GM23338 (cell line): Measurements from ENCODE around the gene MRPS10. TPM values are rescaled to one million over a fixed set of nuclear protein-coding genes. Genes with fewer than 3 reads are reported as not detected.
"Not testable (repeated sequence)": the region's sequence is repeated elsewhere in the genome, so short reads cannot be mapped to it uniquely, and the experiment has no call there.

Experiments
- ATAC-seq: fragments of 200-7000 bp; cut with Tn5 transposase; 3 replicates; pipeline ENCODE4 v1.9.1; 2020
- DNase-seq: peaks from one replicate; pipeline ENCODE4 v3.0.0-alpha.2; 2015; ENCODE audit warnings: low spot score
- H2AFZ ChIP-seq: fragments of 200-600 bp; sonication (generic); 2 replicates; pipeline ENCODE4 v1.8.0; 2016; ENCODE audit warnings: antibody characterized with exemption, mild to moderate bottlenecking, moderate library complexity
- H3F3A ChIP-seq: fragments of 200-600 bp; sonication (generic); replicated peaks from 2 replicates; pipeline ENCODE4 v1.8.0; 2017; ENCODE audit warnings: antibody characterized with exemption, mixed run types, low read depth
- H3K27ac ChIP-seq: fragments of 200-600 bp; sonication (generic); 2 replicates; pipeline ENCODE4 v1.6.1; 2016; ENCODE audit warnings: low read depth
- H3K27me3 ChIP-seq: fragments of 200-600 bp; sonication (generic); 2 replicates; pipeline ENCODE4 v1.8.0; 2016; ENCODE audit warnings: mild to moderate bottlenecking, mixed run types, moderate library complexity; ENCODE audit not compliant: insufficient read depth
- H3K36me3 ChIP-seq: fragments of 200-600 bp; sonication (generic); 2 replicates; pipeline ENCODE4 v1.8.0; 2016; ENCODE audit warnings: mild to moderate bottlenecking; ENCODE audit not compliant: insufficient read depth
- H3K4me1 ChIP-seq: fragments of 200-600 bp; sonication (generic); 2 replicates; pipeline ENCODE4 v1.8.0; 2016; ENCODE audit warnings: mild to moderate bottlenecking, moderate library complexity; ENCODE audit not compliant: insufficient read depth
- H3K4me2 ChIP-seq: fragments of 200-600 bp; sonication (generic); 2 replicates; pipeline ENCODE4 v1.7.1; 2017; ENCODE audit warnings: mixed run types
- H3K4me3 ChIP-seq: fragments of 200-600 bp; sonication (generic); 2 replicates; pipeline ENCODE4 v1.6.1; 2016; ENCODE audit warnings: mixed run types
- H3K79me2 ChIP-seq: fragments of 200-600 bp; sonication (generic); replicated peaks from 2 replicates; pipeline ENCODE4 v1.8.0; 2017; ENCODE audit warnings: mild to moderate bottlenecking; ENCODE audit not compliant: insufficient read depth
- H3K9me2 ChIP-seq: fragments of 200-600 bp; sonication (generic); 2 replicates; pipeline ENCODE4 v1.8.0; 2017; ENCODE audit not compliant: insufficient read depth
- H4K20me1 ChIP-seq: fragments of 200-600 bp; sonication (generic); replicated peaks from 2 replicates; pipeline ENCODE4 v1.8.0; 2017; ENCODE audit warnings: mild to moderate bottlenecking; ENCODE audit not compliant: insufficient read depth
- H3K27ac Mint-ChIP-seq: 2 replicates; pipeline ENCODE4 v1.8.0; 2020; ENCODE audit warnings: inconsistent platforms, mild to moderate bottlenecking, moderate library complexity, mixed read lengths
- H3K27me3 Mint-ChIP-seq: 3 replicates; pipeline ENCODE4 v1.8.0; 2022; ENCODE audit warnings: low read depth, mild to moderate bottlenecking, moderate library complexity, mixed read lengths, inconsistent platforms; ENCODE audit not compliant: insufficient read depth, poor library complexity
- H3K36me3 Mint-ChIP-seq: 3 replicates; pipeline ENCODE4 v1.8.0; 2021; ENCODE audit warnings: low read depth, mild to moderate bottlenecking, inconsistent platforms, moderate library complexity, mixed read lengths
- H3K4me1 Mint-ChIP-seq: 3 replicates; pipeline ENCODE4 v1.8.0; 2020; ENCODE audit warnings: mild to moderate bottlenecking, inconsistent platforms, mixed read lengths
- H3K4me3 Mint-ChIP-seq: 3 replicates; pipeline ENCODE4 v1.8.0; 2021; ENCODE audit warnings: moderate library complexity, mild to moderate bottlenecking, inconsistent platforms, mixed read lengths
- H3K9me3 Mint-ChIP-seq: 3 replicates; pipeline ENCODE4 v1.8.0; 2020; ENCODE audit warnings: moderate library complexity, mild to moderate bottlenecking, inconsistent platforms, mixed read lengths
- polyA plus RNA-seq: library from polyadenylated mRNA; unstranded; fragments of >200 nt; fragmentation: Nextera tagmentation; extraction: Ambion mirVana; gene quantifications from 2 replicates; pipeline ENCODE4 v1.2.1, GENCODE V29; 2016
- total RNA-seq: library from RNA; depleted of rRNA; stranded (reverse); fragments of >200 nt; shearing (Covaris generic); gene quantifications from 2 replicates; pipeline ENCODE4 v1.2.3, GENCODE V29; 2014
- TF ChIP-seq, protein P1 (sequence below): IDR thresholded peaks from 2 replicates; pipeline ENCODE4 v1.6.1; 2016; ENCODE audit warnings: antibody characterized with exemption
- TF ChIP-seq, protein P2 (sequence below): fragments of 250-450 bp; sonication (Bioruptor Pico); IDR thresholded peaks from 2 replicates; pipeline ENCODE4 v1.5.0; 2020; ENCODE audit warnings: mild to moderate bottlenecking, moderate library complexity

The MRPS10 gene
- total and polyA plus RNA-seq, 2 experiments from 2014 or later, result 36.2 to 42.7 TPM

- TF ChIP-seq, protein P1, sequence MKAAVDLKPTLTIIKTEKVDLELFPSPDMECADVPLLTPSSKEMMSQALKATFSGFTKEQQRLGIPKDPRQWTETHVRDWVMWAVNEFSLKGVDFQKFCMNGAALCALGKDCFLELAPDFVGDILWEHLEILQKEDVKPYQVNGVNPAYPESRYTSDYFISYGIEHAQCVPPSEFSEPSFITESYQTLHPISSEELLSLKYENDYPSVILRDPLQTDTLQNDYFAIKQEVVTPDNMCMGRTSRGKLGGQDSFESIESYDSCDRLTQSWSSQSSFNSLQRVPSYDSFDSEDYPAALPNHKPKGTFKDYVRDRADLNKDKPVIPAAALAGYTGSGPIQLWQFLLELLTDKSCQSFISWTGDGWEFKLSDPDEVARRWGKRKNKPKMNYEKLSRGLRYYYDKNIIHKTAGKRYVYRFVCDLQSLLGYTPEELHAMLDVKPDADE, result no peak
- TF ChIP-seq, protein P2, sequence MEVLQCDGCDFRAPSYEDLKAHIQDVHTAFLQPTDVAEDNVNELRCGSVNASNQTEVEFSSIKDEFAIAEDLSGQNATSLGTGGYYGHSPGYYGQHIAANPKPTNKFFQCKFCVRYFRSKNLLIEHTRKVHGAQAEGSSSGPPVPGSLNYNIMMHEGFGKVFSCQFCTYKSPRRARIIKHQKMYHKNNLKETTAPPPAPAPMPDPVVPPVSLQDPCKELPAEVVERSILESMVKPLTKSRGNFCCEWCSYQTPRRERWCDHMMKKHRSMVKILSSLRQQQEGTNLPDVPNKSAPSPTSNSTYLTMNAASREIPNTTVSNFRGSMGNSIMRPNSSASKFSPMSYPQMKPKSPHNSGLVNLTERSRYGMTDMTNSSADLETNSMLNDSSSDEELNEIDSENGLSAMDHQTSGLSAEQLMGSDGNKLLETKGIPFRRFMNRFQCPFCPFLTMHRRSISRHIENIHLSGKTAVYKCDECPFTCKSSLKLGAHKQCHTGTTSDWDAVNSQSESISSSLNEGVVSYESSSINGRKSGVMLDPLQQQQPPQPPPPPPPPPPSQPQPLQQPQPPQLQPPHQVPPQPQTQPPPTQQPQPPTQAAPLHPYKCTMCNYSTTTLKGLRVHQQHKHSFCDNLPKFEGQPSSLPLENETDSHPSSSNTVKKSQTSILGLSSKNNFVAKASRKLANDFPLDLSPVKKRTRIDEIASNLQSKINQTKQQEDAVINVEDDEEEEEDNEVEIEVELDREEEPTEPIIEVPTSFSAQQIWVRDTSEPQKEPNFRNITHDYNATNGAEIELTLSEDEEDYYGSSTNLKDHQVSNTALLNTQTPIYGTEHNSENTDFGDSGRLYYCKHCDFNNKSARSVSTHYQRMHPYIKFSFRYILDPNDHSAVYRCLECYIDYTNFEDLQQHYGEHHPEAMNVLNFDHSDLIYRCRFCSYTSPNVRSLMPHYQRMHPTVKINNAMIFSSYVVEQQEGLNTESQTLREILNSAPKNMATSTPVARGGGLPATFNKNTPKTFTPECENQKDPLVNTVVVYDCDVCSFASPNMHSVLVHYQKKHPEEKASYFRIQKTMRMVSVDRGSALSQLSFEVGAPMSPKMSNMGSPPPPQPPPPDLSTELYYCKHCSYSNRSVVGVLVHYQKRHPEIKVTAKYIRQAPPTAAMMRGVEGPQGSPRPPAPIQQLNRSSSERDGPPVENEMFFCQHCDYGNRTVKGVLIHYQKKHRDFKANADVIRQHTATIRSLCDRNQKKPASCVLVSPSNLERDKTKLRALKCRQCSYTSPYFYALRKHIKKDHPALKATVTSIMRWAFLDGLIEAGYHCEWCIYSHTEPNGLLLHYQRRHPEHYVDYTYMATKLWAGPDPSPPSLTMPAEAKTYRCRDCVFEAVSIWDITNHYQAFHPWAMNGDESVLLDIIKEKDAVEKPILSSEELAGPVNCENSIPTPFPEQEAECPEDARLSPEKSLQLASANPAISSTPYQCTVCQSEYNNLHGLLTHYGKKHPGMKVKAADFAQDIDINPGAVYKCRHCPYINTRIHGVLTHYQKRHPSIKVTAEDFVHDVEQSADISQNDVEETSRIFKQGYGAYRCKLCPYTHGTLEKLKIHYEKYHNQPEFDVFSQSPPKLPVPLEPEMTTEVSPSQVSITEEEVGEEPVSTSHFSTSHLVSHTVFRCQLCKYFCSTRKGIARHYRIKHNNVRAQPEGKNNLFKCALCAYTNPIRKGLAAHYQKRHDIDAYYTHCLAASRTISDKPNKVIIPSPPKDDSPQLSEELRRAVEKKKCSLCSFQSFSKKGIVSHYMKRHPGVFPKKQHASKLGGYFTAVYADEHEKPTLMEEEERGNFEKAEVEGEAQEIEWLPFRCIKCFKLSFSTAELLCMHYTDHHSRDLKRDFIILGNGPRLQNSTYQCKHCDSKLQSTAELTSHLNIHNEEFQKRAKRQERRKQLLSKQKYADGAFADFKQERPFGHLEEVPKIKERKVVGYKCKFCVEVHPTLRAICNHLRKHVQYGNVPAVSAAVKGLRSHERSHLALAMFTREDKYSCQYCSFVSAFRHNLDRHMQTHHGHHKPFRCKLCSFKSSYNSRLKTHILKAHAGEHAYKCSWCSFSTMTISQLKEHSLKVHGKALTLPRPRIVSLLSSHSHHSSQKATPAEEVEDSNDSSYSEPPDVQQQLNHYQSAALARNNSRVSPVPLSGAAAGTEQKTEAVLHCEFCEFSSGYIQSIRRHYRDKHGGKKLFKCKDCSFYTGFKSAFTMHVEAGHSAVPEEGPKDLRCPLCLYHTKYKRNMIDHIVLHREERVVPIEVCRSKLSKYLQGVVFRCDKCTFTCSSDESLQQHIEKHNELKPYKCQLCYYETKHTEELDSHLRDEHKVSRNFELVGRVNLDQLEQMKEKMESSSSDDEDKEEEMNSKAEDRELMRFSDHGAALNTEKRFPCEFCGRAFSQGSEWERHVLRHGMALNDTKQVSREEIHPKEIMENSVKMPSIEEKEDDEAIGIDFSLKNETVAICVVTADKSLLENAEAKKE (CRISPR knock-in tag), result no peak
These were observed 45.7 kb downstream of the MRPS10 start (continued) for GRCh38 chr6:42171813-42172581.

DNA sequence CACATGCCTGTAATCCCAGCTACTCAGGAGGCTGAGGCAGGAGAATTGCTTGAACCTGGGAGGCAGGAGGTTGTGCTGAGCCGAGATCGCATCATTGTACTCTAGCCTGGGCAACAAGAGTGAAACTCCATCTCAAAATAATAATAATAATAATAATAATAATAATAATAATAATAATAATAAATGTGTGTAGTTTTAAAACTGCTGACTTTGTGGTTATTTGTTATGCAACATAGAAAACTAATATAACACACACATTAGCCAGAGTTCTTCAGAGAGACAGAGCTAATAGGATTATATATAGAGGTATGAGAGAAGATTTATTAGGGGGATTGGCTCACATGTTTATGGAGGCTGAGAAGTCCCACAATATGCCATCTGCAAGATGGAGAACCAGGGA lies 47.9 kb downstream of the MRPS10 start:
- not testable (repeated sequence) for H3K9me3 Mint-ChIP-seq, H3K36me3 ChIP-seq

More for the DNA sequence above, 47.9 kb downstream of the MRPS10 start:
- not testable (repeated sequence) for H2AFZ ChIP-seq, H3K4me2 ChIP-seq, H3K4me1 ChIP-seq, H3K27me3 ChIP-seq, H3K36me3 Mint-ChIP-seq, H3K79me2 ChIP-seq, H3K4me3 Mint-ChIP-seq, ATAC-seq, H3K27ac ChIP-seq, DNase-seq, H4K20me1 ChIP-seq, H3F3A ChIP-seq, H3K4me3 ChIP-seq, H3K27me3 Mint-ChIP-seq, H3K9me2 ChIP-seq, H3K27ac Mint-ChIP-seq
- peaks cover 23% of the 10 kb centered on the region for H3K4me1 Mint-ChIP-seq
